NCI-H2196 (cell line): ENCODE measurements around the gene CEACAM16.
"Not testable (repeated sequence)": the region's sequence is repeated elsewhere in the genome, so short reads cannot be mapped to it uniquely, and the experiment has no call there.

Experiments
- DNase-seq: peaks from one replicate; lab custom pipeline; 2025; ENCODE audit not compliant: unreplicated experiment; lab: John Stamatoyannopoulos, UW

Gene CEACAM16, protein sequence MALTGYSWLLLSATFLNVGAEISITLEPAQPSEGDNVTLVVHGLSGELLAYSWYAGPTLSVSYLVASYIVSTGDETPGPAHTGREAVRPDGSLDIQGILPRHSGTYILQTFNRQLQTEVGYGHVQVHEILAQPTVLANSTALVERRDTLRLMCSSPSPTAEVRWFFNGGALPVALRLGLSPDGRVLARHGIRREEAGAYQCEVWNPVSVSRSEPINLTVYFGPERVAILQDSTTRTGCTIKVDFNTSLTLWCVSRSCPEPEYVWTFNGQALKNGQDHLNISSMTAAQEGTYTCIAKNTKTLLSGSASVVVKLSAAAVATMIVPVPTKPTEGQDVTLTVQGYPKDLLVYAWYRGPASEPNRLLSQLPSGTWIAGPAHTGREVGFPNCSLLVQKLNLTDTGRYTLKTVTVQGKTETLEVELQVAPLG

DNA sequence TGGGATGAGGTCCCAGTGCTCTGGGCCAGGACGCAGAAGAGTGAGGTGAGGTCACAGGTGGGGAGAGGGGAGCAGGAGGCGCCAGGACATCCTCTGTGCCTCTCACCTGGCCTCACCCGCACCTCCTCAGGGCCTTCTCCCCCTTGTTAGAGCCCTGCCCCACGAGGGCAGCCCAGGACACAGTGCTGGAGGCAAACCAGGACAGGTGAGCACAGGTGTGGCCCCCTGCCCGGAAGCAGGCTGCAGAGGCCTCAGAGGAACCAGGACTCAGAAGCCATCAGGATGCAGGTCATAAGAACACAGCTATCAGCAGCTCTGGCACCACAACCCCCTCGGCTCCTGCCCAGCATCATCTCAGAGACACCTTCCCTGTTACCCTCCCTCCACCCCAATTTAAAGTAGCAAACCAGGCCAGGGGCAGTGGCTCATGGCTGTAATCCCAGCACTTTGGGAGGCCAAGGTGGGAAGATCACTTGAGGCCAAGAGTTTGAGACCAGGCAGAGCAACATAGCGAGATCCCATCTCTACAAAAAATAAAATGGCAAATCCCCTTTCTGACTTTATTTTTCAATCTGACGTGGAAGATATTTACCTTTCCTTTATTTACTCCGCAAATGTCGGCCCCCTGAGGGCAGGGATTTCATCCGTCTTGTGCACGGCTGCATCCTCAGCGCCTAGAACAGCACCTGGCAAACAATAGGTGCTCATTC, at the start of gene CEACAM16:
TSS of gene CEACAM16 (plus strand) at position 660 of the 710 bp plus-strand sequence. CDS start 2,306 bp downstream, outside the sequence.
- DNase-seq = no peak

DNA sequence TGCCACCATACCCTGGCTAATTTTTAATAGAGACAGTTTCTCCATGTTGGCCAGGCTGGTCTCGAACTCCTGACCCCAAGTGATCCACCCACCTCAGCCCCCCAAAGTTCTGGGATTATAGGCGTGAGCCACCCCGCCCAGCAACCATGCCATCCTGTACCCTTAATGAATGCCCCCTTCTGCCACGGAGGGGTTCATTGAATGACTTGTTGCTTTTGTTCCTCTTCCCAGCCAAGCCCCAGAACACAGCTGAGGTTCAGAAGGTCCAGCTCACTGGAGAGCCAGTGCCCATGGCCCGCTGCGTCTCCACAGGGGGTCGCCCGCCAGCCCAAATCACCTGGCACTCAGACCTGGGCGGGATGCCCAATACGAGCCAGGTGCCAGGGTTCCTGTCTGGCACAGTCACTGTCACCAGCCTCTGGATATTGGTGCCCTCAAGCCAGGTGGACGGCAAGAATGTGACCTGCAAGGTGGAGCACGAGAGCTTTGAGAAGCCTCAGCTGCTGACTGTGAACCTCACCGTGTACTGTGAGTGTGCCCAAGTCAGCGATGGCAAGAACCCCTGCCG, 49.3 kb upstream of the CEACAM16 start:
- peak; percentile 79 for DNase-seq

DNA sequence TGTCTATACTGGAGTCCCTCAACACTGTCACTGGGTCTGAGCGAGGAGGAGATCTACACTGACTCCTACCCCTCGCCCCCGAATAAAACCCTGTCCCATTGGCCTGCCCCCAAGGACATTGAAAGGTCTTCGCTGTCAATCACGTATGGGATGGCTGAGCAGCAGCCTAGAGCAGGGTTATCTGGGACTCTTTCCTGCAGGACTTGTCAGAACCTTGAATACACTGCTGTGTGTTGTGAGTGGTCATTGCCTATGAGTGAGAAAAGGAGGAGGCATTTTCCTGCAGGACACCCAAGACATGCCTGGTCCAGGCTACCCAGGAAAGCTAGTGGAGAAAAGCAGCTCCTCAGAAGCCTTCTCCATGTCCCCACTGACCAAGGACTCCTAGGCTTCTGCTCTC, 45.6 kb upstream of the CEACAM16 start:
- DNase-seq = no peak

DNA sequence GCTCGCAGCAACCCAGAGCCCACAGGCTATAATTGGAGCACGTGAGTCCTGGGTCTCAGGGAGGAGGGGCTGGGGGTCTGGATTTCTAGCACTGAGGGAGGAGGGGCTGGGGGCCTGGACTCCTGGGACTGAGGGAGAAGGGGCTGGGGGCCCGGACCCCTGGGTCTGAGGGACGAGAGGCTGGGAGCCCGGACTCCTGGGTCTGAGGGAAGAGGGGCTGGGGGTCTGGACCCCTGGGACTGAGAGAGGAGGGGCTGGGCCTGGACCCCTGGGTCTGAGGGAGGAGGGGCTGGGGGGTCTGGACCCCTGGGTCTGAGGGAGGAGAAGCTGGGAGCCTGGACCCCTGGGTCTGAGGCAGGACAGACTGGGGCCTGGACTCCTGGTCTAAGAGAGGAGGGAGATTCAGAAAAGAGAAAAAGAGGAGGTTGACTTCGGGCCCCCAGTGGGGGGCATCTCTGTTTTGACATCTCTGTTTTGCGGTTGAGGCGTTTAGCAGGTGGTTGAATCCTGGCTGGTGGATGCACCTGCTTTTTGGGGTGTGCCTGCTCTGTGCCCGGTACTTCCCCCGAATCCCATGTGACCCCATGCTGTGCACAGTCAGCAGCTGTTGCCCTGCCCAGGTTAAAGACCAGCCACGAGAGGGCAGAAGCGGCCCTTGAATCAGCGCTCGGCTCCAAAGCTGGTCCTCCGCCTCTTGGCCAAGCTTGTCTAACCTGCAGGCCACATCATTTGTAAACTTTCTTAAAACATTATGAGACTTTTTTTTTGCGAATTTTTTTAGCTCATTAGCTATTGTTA, 44.8 kb upstream of the CEACAM16 start:
- peak; percentile 26 for DNase-seq

DNA sequence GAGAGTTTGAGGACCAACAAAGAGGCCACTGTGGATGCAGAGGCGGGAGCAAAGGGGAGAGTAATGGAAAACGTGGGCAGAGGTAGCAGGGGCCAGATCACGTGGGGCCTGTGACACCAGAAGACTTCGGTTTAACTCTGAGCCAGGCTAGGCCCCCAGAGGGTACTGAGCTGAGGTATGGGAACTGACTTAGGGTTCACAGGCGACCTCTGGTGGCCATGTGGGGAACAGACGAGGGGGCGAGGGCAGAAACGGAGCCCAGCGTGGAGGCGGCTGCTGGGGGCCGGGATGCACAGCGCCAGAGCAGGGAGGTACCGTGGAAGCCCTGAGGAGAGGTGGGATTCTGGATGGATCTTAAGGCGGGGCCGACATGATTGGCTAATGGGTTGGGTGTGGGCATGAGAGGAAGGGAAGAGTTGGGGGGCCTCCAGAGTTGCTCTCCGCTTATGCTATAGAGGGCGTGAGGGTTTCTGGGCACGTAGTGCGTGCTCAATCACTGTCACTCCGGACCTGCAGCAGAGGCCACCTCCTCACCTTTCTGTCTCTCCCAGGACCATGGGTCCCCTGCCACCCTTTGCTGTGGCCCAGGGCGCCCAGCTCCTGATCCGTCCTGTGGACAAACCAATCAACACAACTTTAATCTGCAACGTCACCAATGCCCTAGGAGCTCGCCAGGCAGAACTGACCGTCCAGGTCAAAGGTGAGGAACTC, 41.6 kb upstream of the CEACAM16 start:
- DNase-seq = peak; percentile 61

DNA sequence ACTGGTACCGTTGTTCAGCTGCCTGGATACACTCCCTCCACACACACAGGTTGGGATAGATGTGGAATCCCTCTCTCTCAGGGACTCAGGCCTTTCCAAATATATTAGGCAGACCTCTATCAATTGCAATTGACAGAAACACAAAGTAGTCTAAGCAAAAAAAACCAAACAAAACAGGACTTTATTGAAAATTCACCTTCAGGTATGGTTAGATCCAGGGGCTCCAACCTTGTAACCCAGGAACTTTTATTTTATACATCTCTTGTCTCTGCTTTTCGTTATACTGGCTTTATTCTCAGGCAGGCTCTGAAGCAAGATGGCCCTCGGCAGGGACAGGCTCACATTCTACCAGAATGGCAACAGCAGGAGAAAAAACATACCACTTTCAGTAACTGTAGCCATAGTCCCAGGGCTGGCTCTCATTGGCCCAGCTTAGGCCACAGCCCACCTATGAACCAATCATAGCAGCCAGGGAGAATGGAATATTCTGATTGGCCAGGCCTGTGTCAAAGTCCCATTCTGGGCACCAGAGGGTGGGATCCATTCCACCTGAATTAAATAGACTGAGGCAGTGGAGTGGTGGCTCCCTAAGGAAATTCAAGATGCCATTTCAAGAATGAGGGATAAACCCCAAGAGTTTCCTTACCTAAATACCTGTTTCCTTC, 40.8 kb upstream of the CEACAM16 start:
- no peak for DNase-seq

DNA sequence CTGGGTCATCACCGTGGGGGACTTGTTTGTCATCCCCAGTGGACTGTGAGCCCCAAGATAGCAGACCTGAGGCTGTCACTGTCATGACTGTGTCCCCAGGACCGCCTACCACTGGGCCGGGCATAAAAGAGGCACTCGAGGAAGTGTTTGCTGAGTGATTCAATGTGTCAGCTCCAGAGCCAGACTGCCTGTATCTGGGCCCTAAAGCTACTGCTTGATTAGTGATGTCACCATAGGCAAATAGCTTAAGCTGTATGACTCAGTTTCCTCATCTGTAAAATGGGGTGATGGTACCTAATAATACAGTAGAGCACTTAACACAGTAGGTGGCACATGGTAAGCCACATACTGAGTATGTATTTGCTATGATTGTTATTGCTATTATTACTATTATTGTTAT, 38.9 kb upstream of the CEACAM16 start:
- no peak for DNase-seq

DNA sequence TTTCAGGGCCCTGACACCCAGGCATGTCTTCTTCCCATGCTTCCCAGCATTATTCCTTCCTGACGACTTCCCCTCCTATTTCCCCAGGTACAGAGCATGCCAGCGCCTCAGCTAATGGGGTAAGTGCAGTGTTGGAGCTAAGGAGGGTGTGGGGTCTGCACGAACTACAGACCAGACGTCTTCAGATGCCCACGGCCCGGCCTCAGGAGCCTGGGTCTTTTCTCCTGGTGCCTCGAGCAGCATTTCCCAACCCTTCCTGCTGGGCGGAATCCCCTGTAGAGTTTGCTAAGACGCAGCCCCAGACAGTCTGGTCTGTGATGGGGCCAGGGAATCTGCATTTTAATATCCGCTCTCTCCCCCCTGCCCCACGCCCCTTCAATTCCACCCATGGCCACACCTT, 37.7 kb upstream of the CEACAM16 start:
- no peak for DNase-seq

DNA sequence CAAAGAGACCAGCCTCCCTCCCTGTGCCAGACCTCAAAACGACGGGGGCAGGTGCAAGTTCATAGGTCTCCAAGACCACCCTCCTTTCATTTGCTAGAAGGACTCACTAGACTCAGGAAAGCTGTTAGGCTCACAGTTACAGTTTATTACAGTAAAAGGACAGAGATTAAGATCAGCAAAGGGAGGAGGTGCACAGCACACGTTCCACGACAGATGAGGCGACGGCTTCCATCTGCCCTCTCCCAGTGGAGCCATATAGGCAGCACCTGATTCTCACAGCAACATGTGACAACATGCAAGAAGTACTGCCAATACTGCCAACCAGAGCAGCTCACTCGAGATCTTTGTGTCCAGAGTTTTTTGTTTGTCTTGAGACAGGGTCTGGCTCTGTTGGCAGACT, 37.0 kb upstream of the CEACAM16 start:
- DNase-seq = no peak

DNA sequence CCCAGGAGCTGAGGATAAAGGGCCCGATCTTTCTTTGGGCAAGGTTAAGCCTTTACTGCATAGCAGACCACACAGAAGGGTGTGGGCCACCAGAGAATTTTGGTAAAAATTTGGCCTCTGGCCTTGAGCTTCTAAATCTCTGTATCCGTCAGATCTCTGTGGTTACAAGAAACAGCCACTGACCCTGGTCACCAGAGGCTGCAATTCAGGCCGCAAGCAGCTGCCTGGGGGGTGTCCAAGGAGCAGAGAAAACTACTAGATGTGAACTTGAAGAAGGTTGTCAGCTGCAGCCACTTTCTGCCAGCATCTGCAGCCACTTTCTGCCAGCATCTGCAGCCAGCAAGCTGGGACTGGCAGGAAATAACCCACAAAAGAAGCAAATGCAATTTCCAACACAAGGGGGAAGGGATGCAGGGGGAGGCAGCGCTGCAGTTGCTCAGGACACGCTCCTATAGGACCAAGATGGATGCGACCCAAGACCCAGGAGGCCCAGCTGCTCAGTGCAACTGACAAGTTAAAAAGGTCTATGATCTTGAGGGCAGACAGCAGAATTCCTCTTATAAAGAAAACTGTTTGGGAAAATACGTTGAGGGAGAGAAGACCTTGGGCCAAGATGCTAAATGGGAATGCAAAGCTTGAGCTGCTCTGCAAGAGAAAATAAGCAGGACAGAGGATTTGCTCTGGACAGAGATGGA, 36.1 kb upstream of the CEACAM16 start:
- no peak for DNase-seq

DNA sequence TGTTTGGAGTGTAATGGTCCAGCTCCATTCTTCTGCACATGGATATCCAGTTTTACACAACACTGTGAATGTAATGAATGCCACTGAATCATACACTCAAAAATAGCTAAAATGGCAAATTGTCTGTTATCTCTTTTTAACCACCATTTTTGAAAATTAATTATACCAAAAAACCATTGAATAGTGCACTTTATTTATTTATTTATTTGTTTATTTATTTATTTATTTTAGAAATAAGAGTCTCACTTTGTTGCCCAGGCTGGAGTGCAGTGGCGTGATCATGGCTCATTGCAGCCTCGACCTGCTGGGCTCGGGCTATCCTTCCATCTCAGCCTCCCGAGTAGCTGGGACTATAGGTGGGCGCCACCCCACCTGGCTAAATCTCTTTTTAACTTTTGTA, 35.0 kb upstream of the CEACAM16 start:
- no peak for DNase-seq

DNA sequence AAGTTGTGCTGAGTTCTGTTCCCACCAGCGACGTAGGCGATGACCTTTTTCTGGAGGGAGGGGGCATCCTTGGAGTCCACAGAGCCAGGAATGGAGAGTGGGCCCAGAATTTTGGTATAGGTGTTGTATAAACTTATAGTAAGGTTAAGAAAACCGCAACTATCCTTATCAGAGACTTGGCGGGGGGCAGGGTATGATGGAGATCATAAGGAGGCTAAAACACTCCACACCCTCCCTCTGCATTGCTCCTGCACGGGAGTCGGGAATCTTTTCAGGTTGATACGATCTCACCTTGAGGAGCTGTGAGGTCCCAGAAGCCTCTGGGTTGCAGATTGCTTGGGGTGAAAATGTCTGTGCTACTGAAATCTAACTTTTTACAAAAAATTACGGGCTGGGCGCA, 34.0 kb upstream of the CEACAM16 start:
- no peak for DNase-seq

DNA sequence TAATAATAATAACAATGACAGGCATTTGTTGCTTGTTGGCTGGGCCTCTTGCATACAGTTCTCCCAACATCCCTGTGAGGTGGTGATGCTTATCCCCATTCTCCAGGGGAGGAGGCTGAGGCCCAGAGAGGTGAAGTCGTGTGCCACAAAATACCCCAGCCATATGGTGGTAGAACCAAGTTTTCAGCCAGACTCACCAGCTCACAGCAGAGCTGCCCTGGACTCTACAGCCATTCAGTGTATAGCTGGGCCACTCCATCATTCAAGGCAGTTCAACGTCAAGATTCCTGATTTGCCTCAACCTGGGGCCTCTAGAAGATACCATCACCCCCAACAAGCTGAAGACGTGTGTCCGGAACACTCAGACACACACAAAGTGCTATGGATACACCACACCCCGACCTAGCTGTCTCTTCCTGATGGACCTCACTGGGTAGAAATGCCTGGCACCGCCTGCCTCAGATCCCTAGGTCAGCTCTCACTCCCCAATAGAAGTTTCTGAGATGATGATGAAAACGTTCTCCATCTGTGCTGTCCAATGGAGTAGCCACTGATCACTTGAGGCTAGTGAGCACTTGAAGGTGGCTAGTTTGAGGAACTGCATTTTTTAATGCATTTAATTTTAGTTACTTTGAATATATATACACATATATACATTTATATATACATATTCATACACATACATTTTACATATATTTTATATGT, 31.9 kb upstream of the CEACAM16 start:
- DNase-seq = peak; percentile 24

DNA sequence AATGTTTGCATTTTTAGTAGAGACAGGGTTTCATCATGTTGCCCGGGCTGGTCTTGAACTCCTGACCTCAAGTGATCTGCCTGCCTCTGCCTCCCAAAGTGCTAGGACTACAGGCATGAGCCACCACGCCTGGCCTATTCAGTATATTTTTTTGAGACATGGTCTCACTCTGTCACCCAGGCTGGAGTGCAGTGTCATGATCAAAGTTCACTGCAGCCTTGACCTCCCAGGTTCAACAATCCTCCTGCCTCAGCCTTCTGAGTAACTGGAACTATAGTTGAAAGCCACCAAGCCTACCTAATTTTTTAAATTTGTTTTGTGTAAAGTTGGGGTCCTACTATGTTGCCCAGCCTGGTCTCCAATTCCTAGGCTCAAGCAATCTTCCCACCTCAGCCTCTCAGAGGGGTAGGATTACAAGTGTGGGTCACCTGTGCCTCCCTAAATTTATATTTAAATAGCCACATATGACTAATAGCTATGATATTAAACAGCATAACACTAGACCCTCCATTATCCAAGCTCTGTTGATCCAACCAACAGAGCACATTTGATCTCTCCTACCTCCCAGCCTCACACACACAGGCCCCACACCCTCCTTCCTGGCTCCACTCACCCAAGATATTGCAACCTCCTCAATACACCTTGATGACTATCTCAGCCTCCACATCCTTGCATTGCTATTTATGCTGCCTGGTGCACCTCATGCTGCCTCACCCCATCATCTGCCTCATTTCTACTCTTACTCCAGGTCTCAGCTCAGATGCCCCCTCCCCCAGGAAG, 29.8 kb upstream of the CEACAM16 start:
- no peak for DNase-seq

DNA sequence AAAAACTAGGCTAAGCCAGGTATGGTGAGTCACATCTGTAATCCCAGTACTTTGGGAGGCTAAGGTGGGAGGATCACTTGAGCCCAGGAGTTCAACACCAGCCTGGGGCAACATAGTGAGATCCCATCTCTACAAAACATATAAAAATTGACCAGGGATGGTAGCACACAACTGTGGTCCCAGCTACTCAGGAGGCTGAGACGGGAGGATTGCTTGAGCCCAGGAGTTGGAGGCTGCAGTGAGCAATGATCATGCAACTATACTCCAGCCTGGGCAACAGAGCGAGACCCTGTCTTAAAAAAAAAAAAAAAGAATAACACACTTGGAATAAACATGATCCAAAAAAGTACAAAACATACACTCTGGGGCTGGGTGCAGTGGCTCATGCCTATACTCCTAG, 28.9 kb upstream of the CEACAM16 start:
- DNase-seq = not testable (repeated sequence)

DNA sequence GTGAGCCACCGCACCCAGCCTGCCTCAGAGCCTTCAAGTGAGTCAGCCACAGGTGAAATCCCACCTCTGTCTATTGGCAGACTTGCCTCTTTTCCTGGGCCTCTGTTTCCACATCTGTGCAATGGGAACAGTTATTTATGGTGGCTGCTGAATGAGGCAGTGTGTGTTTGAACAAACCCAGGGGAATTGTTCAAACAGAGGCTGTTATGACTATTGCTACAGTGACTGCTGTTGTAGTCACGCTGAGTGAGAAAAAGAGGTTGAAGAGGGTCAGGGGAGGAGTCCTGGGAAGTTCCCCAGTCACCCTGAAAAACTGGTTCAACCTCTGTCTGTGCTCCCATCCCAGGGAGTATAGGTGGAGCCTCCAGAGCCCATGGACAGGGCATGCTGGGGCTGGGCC, 27.6 kb upstream of the CEACAM16 start, which contains the start of gene CEACAM19:
TSS of gene CEACAM19 (plus strand) at position 83 of the 400 bp plus-strand sequence. CDS start 450 bp downstream, outside the sequence.
- no peak for DNase-seq

DNA sequence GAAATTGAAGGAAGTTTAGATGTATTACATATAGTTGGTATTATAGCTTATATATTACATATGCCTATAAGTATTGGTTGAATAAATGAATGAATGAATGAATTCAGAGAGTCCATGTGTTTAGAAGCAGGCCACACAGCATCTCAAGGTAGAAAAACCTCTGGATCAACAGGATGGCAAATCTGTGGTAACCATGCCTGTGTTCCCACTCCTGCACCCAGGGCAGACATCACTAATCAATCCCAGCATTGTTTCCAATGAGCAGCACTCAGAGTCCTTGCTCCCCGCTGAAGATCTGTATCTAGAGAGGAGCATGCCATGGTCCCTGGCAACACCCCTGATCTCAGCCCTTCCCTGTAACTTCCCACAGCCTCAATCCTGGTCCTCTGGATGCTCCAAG, 26.7 kb upstream of the CEACAM16 start:
- no peak for DNase-seq

DNA sequence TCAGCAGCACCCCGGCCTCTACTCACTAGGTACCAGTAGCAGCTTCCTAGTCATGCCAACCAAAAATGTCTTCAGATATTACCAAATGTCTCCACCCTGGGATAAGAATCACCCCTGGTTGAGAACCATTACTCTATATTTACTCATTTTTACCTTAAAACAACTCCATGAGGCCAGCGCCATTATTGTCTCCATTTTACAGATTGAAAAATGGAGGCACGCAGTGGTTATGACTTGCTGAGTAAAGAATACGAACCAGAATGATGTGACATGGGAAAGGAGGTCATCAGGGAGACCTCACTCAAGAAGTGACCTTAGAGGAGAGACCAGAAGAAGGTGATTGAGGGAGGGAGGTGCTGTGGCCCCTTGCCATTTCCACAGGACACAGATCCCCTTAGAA, 25.4 kb upstream of the CEACAM16 start:
- no peak for DNase-seq
